Measurements from ENCODE around the gene CMSS1.
"Not testable (repeated sequence)": the region's sequence is repeated elsewhere in the genome, so short reads cannot be mapped to it uniquely, and the experiment has no call there.

The CMSS1 gene

DNA sequence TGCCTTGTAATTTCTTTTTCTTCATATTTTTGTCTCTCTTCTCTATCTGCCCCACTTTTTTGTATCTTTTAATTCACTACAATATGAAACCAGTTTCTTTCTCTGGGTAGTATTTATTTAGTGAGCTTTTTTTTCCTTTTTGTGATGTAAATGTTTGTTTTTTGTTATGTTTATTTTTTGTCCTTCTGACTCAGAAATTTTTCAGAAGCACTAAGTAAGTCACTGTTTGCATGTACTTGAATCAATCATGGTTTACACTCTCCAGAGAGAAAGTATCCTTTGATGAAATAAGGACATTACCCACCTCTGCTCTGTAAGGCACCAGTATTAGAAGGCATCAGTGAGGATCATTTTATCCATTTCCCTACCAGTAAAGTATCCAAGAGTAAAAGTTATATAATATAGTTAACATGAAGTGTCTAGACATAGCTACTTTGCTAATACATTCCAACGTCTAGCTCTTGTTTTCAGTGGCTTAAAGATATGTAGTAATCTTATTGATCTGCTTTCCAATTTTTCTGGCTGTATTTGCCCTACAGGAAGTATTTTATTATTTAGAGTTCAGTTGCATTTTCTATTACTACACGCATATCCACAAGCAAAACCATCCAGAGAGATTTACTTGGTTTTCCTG, 271.2 kb downstream of the CMSS1 start:
- no peak for DNase-seq

- peak; percentile 76 for DNase-seq
Measured at GRCh38 chr3:100089812-100090668, 272.4 kb downstream of the CMSS1 start.

- DNase-seq: no peak
Measured at GRCh38 chr3:100090669-100091005, 273.0 kb downstream of the CMSS1 start.

GRCh38 chr3:100093831-100094230, 276.2 kb downstream of the CMSS1 start:
- peak; percentile 62 for DNase-seq

DNA sequence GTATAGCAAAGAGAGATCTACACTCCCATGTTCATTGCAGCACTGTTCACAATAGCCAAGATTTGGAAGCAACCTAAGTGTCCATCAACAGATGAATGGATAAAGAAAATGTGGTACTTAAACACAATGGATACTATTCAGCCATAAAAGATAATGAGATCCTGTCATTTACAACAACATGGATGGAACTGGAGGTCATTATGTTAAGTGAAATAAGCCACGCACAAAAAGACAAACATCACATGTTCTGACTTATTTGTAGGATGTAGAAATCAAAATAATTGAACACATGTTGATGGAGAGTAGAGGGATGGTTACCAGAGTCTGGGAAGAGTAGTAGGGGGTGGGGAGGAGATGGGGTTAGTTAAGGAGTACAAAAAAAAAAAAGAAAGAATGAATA, 278.6 kb downstream of the CMSS1 start:
- not testable (repeated sequence) for DNase-seq

DNA sequence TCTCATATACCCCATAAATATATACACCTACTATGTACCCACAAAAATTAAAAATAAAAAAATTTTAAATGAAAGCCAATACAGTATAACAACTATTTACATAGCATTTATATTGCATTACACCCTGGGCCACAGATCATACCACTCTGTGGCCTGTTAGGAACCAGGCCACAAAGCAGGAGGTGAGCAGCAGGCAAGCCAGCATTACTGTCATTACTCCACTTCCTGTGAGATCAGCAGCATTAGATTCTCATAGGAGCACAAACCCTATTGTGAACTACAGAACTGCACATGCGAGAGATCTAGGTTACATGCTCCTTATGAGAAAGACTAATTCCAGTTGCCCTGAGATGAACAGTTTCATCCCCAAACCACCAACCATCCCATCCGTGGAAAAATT, 279.2 kb downstream of the CMSS1 start:
- DNase-seq: no peak

DNA sequence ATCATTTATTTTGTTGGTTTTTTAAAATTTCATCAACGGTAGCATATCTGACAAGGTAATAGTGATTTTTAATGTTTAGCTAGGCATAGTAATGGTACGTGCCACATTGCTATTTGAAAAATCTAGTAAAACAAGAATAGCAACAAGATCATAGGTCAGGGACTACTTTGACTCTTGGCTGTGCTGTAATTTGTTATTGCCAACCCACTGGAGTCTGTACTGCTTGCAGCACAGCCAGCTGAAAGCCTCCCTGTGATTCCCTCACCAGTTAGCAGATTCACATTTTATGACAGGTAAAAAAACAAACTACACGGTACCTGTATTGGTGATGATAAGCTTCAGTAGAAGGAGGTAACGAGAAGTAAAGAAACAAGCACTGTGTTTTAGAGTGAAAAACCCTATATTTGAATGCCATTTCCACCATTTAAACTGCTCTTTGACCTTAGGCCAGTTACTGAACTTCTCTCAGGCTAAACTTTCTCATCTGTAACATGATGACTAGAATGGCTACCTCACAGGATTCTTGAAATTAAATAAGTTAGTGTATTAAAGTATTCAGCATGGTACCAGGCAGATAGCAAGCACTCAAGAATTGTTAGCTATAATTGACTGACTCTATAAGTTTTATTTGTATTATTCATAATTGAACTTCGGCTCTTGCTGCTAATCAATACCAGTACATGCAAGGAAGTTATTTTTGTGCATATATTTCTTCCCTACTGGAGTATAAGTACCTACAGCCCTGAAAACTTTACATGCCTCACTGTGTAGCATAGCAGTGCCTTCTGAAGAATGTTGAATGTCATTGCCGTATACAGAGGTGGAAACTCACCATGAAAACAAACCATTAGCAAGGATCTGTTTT, 280.5 kb downstream of the CMSS1 start:
- no peak for DNase-seq

GRCh38 chr3:100098784-100099070, 281.1 kb downstream of the CMSS1 start:
- no peak for DNase-seq

DNA sequence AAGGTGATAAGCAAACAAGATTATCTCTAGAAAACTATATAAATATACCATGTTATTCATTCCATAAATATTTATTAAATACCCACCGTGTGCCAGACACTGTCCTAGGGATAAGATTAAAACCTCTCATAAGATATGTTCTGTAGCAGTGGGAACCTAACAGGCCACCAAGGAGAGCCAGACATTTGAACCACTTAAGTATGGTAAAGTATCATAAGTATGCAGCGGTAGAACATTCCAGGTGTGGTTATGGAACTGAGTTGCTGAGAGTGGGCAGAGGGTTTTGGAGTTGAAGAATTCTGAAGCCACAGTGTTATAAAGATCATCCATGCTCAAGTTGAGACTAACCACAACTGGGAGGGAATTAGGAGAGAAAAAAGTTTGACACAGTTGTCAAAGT, 282.0 kb downstream of the CMSS1 start:
- DNase-seq: no peak

DNA sequence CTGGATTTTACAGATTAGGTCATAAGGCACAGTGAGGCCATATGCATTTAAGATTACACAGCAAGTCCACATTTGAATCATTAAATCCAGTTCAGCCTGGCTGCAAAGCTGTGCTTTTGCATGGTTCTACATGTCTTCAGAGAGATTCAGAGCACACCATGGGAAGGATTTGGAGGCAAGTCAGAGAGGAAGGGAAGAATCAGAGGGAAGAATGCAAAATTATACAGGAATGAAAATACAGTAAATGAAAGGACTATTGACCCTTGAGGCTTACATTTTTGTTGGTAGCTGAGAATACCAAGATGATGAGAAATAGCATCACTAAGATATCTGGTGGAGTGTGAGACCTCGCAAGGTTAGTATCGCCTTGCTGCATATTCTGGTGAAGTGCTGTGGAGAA, 282.8 kb downstream of the CMSS1 start:
- DNase-seq: peak; percentile 72

DNA sequence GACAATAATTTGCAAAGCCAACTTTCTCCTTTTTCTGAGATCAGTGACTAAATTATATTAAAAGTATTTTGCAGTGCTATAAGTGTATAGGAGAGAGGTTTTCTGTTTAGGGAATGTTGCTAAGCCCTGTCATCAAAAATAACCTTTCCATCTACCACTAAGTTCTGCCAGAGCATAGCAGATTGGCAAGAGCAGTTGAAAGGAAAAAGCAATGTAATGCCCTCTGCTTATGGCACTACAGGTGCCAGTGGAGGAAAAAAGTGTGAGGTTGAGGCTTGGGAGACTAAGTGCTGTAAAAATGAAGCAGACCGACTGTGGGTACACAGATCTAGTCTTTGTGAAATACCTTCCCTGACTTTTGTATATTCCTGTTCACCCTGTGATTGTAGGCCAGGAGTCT, 285.1 kb downstream of the CMSS1 start:
- DNase-seq: no peak

DNA sequence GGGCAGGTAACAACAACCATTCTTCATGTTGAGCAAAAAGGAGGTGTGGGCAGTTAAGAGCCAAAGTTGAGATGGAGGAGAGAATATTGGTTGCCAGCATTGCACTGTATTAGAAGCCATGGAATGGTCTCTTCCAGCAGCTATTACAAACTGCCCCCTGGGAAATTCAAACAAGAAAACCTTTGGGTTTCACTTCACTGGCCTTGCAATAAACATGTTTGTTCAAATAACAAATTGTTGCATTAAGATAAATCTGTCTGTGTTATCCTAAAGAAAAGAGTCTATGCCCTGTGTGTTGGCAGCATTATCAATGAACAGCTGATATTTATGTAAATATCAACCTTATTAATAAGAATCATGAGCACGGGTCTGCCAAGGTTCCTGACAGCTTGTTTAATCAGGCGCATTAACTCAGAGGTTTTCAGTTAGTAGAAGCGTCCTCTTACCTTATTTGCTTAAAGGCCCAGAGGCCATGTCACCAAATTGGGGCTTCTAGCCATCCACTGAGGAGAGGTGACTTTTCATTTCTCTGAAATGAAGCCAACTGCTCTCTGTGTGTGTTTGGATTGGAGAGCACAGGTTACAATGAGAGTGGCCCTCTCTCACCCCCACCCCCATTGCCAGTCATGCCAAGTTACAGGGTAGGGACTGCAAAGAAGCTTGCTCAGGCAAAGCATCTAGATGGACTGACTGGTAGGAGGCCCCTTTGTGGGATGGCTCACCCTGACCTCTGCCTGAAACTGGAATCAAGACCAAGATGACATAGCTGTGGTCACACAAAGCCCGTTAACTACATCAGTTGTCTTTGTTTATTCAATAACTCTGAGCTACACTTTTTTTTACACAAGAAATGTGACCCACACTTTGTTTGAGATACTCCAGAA, 286.1 kb downstream of the CMSS1 start:
- peak; percentile 81 for DNase-seq

GRCh38 chr3:100104442-100104798, 286.8 kb downstream of the CMSS1 start:
- DNase-seq: no peak

DNA sequence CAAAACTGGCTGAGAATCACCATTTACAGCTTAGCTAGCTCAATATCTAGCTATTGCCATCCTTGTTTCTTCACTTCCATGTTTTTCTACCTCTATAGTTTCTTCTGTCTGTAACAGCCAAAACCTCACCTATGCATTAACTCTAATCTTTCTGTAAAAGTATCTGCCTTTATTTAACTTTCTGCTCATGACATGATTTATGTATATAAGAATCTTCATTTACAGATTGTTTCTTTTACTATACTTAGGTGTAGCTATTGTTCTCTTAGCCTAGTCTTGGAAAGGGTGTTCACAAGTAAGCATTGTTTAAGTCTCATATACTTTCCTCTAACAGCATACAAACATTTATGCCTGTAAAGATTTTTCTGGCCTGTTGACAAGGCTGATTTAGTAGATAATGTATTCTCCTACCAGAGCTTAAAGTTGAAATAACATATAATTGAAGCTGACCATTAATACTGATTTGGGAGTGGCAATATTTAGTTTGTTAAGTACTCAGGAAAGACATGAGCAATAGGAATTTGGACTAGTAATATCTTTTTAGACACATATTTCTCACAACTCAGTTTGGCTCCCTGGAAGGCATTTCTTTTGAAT, 287.3 kb downstream of the CMSS1 start:
- DNase-seq: no peak

DNA sequence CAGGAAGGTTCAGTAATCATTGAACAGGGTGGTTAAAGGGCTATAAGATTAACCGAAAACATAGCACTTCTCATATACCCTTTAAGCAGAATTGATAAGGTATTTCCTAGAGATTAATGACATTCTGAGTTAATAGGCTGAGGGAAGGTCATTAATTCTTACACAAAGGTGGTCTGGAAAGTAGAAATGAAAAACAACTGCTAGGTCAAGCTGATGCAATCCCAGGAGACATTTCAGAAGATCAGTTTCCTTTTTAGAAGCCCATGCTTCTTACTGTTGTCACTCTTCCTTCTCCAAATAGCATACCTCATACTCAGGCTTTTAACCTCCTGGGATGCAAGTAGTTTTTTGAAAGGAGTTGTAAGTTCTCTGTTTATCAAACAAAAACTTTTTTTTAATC, 287.8 kb downstream of the CMSS1 start:
- peak; percentile 9 for DNase-seq

- peak; percentile 13 for DNase-seq
Measured at GRCh38 chr3:100106094-100106493, 288.4 kb downstream of the CMSS1 start.

DNA sequence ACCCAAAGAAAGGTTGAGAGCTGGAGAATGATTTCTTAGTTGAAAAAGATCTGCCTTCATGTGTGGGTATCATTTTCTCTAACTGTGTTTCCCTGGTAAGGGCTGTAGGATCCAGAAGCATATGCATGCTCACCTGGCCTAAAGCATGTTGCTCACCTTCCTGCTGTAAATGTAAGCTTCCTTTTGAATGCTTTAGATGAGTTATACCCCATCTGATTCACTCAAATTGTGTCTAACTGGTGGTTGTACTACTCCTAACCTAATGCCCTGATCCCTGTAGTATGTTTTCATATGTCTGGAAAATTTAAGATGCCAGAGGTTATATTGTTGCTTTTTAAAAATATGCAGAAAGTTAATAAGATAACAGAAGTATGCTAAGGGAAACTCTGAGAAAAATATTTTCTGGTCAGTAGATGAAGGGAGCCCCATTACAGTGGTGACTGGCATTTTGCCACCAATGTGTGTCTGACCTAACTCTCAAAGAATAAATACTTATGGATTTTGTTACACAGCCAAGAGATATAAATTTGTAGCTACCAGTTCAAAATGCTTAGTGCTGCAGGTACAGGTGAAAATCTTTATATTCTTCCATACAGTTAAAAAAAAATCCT, 289.0 kb downstream of the CMSS1 start:
- DNase-seq: peak; percentile 61

GRCh38 chr3:100107221-100107814, 289.7 kb downstream of the CMSS1 start:
- DNase-seq: no peak

- DNase-seq: no peak
Measured at GRCh38 chr3:100108464-100109079, 290.9 kb downstream of the CMSS1 start.

- DNase-seq: no peak
Measured at GRCh38 chr3:100110162-100110561, 292.5 kb downstream of the CMSS1 start.

- DNase-seq: no peak
Measured at GRCh38 chr3:100111728-100112127, 294.1 kb downstream of the CMSS1 start.
